ENCODE results near the gene NID1. TPM values are rescaled to one million over a fixed set of nuclear protein-coding genes. Genes with fewer than 3 reads are reported as not detected.

Gene NID1
- polyA plus RNA-seq, 1 donor (not counting 4 experiments of a cell fraction or from before 2014, with no cell fraction given): 1.8 TPM

- no peaks in the 10 kb centered on the region for H3K36me3 ChIP-seq (ENCODE audit: control insufficient read depth in 2 of 2, extremely low read depth in 1 of 2, insufficient read depth in 2 of 2, low read length in 2 of 2)
Measured at GRCh38 chr1:236073307-236073897, 8.5 kb upstream of the NID1 start.

GRCh38 chr1:236072001-236072400 is 7.1 kb upstream of the NID1 start:
- TF ChIP-seq EZH2 (IDR thresholded peaks at IDR 0.05; ENCODE audit: low read length) (no peak), CTCF (optimal IDR thresholded peaks at IDR 0.05 in 1 of 3, IDR thresholded peaks at IDR 0.05 in 1 of 3, conservative IDR thresholded peaks at IDR 0.05 in 1 of 3; ENCODE audit: extremely low read depth in 1 of 3, insufficient read depth in 2 of 3, low read length in 3 of 3) (no peak)
- no peaks in the 10 kb centered on the region for H3K79me2 ChIP-seq (ENCODE audit: control insufficient read depth, insufficient read depth, low read length)
- no peak for FAIRE-seq
- H3K27me3 ChIP-seq (ENCODE audit: control insufficient read depth, extremely low read depth, insufficient read depth, low read length): peaks cover 1% of the 10 kb centered on the region
- no peaks in the 10 kb centered on the region for H3K9me3 ChIP-seq (ENCODE audit: control insufficient read depth, low read depth, low read length)
- no peak overlapping the region for H3K4me2 ChIP-seq (ENCODE audit: control insufficient read depth, extremely low read depth, insufficient read depth, low read depth, low read length)
- H2AFZ ChIP-seq (ENCODE audit: control insufficient read depth, low read length): no peak overlapping the region
- no peak overlapping the region for H3K27ac ChIP-seq (ENCODE audit: control insufficient read depth, insufficient read depth, low read length)
- dilution Hi-C loops (cut with MboI; ENCODE audit: extremely low pct_ligation_motif_present, low sequenced_read_pairs): no loop called here
- no peak for DNase-seq (ENCODE audit: low read depth, low spot score)
- H3K4me1 ChIP-seq (ENCODE audit: control insufficient read depth, extremely low read depth, insufficient read depth, low read length): no peaks in the 10 kb centered on the region
- no peaks in the 10 kb centered on the region for H3K9me1 ChIP-seq (ENCODE audit: control insufficient read depth, extremely low read depth, insufficient read depth, low read length)
- H3K36me3 ChIP-seq (ENCODE audit: control insufficient read depth in 2 of 2, extremely low read depth in 1 of 2, insufficient read depth in 2 of 2, low read length in 2 of 2): no peaks in the 10 kb centered on the region
- no peak overlapping the region for H3K4me3 ChIP-seq (ENCODE audit: control insufficient read depth in 2 of 3, extremely low read depth in 1 of 3, insufficient read depth in 2 of 3, low read depth in 1 of 3, low read length in 3 of 3)
- no peak overlapping the region for H3K9ac ChIP-seq (ENCODE audit: control insufficient read depth, extremely low read depth, insufficient read depth, low read length)
- H4K20me1 ChIP-seq (ENCODE audit: control insufficient read depth, extremely low read depth, insufficient read depth, low read length): no peaks in the 10 kb centered on the region

More at GRCh38 chr1:236073307-236073897, 8.5 kb upstream of the NID1 start:
- H3K27ac ChIP-seq (ENCODE audit: control insufficient read depth, insufficient read depth, low read length): no peak overlapping the region
- no peak overlapping the region for H3K4me3 ChIP-seq (ENCODE audit: control insufficient read depth in 2 of 3, extremely low read depth in 1 of 3, insufficient read depth in 2 of 3, low read depth in 1 of 3, low read length in 3 of 3)
- no peaks in the 10 kb centered on the region for H3K9me3 ChIP-seq (ENCODE audit: control insufficient read depth, low read depth, low read length)
- no peaks in the 10 kb centered on the region for H3K27me3 ChIP-seq (ENCODE audit: control insufficient read depth, extremely low read depth, insufficient read depth, low read length)
- dilution Hi-C loops (cut with MboI; ENCODE audit: extremely low pct_ligation_motif_present, low sequenced_read_pairs): no loop called here
- H3K79me2 ChIP-seq (ENCODE audit: control insufficient read depth, insufficient read depth, low read length): no peaks in the 10 kb centered on the region
- FAIRE-seq: no peak
- no peak overlapping the region for H3K4me2 ChIP-seq (ENCODE audit: control insufficient read depth, extremely low read depth, insufficient read depth, low read depth, low read length)
- H4K20me1 ChIP-seq (ENCODE audit: control insufficient read depth, extremely low read depth, insufficient read depth, low read length): no peaks in the 10 kb centered on the region
- no peak overlapping the region for H2AFZ ChIP-seq (ENCODE audit: control insufficient read depth, low read length)
- H3K9me1 ChIP-seq (ENCODE audit: control insufficient read depth, extremely low read depth, insufficient read depth, low read length): no peaks in the 10 kb centered on the region
- no peaks in the 10 kb centered on the region for H3K4me1 ChIP-seq (ENCODE audit: control insufficient read depth, extremely low read depth, insufficient read depth, low read length)
- DNase-seq (ENCODE audit: low read depth, low spot score): no peak
- no peak overlapping the region for H3K9ac ChIP-seq (ENCODE audit: control insufficient read depth, extremely low read depth, insufficient read depth, low read length)
- no peak for TF ChIP-seq CTCF (optimal IDR thresholded peaks at IDR 0.05 in 1 of 3, IDR thresholded peaks at IDR 0.05 in 1 of 3, conservative IDR thresholded peaks at IDR 0.05 in 1 of 3; ENCODE audit: extremely low read depth in 1 of 3, insufficient read depth in 2 of 3, low read length in 3 of 3)

All from keratinocyte (primary cell).